ENCODE measurements around the gene CHTF8. TPM values are rescaled to one million over a fixed set of nuclear protein-coding genes. Genes with fewer than 3 reads are reported as not detected.

Gene CHTF8
- total and polyA plus RNA-seq, 12 donors = 17.2 to 80.6 (median 53.6) TPM

GRCh38 chr16:69089091-69089910 is 43.1 kb downstream of the CHTF8 start:
- H3K4me1 ChIP-seq = peaks cover 0 to 33% (median 15%) of the 10 kb centered on the region in 9 donors
- no peaks in the 10 kb centered on the region for H3K9me3 ChIP-seq
- ATAC-seq (peak in 6 of 8 donors; percentile 39 to 61 (median 49)), DNase-seq (no peak)
- H3K27ac ChIP-seq = peak overlapping the region in 5 of 10 donors; percentile 14 to 59 (median 39)
- TF ChIP-seq, protein P1, sequence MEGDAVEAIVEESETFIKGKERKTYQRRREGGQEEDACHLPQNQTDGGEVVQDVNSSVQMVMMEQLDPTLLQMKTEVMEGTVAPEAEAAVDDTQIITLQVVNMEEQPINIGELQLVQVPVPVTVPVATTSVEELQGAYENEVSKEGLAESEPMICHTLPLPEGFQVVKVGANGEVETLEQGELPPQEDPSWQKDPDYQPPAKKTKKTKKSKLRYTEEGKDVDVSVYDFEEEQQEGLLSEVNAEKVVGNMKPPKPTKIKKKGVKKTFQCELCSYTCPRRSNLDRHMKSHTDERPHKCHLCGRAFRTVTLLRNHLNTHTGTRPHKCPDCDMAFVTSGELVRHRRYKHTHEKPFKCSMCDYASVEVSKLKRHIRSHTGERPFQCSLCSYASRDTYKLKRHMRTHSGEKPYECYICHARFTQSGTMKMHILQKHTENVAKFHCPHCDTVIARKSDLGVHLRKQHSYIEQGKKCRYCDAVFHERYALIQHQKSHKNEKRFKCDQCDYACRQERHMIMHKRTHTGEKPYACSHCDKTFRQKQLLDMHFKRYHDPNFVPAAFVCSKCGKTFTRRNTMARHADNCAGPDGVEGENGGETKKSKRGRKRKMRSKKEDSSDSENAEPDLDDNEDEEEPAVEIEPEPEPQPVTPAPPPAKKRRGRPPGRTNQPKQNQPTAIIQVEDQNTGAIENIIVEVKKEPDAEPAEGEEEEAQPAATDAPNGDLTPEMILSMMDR (IDR thresholded peaks at IDR 0.05) = no peak
- H3K36me3 ChIP-seq = peaks cover 0 to 13% (median 0%) of the 10 kb centered on the region in 9 donors
- no peak overlapping the region for H3K4me3 ChIP-seq
- intact Hi-C loops (cut with DNase I) = loop anchor here in 1 of 10 donors (10.0 kb wide), 1 partner anchor 114 kb away; no protein-coding TSS in a partner anchor
- no peaks in the 10 kb centered on the region for H3K27me3 ChIP-seq
- WGBS, 2 donors = 45 to 53% methylated on average over 16 of the region's 16 CpGs

DNA sequence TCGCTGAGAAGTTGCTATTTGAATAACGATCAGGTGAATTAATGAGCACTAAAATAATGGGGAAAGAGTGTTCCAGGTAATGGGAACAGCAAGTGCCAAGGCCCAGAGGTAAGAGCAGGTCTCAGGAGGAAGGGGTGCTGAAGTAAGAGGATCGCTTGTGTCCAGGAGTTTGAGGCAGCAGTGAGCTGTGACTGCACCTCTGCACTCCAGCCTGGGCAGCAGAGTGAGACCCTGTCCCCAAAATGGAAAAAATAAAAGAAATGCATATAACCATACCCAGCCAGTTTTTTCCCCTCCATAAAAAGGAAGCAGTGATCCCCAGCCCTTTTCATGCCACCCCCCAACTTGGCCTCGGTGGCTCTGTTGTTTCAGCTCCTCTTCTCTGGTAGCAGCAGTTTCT is 43.7 kb downstream of the CHTF8 start:
- intact Hi-C loops (cut with DNase I) = loop anchor here in 1 of 10 donors (10.0 kb wide), 1 partner anchor 114 kb away; no protein-coding TSS in a partner anchor
- TF ChIP-seq, protein P1 (IDR thresholded peaks at IDR 0.05) = no peak
- Histone ChIP-seq H3K27ac (peak overlapping the region in 1 of 10 donors; percentile 59), H3K4me1 (peaks cover 0 to 38% (median 15%) of the 10 kb centered on the region in 9 donors), H3K4me3 (no peak overlapping the region), H3K36me3 (peaks cover 0 to 16% (median 0%) of the 10 kb centered on the region in 9 donors), H3K27me3 (no peaks in the 10 kb centered on the region), H3K9me3 (no peaks in the 10 kb centered on the region)
- no peak for ATAC-seq
- no peak for DNase-seq
- WGBS, 2 donors = 83 to 90% methylated on average over 4 of the region's 4 CpGs

GRCh38 chr16:69087161-69087581 is 45.2 kb downstream of the CHTF8 start:
- Histone ChIP-seq H3K4me3 (no peak overlapping the region), H3K36me3 (peaks cover 0 to 20% (median 0%) of the 10 kb centered on the region in 9 donors), H3K27me3 (no peaks in the 10 kb centered on the region), H3K9me3 (no peaks in the 10 kb centered on the region), H3K27ac (no peak overlapping the region), H3K4me1 (peaks cover 0 to 38% (median 15%) of the 10 kb centered on the region in 9 donors)
- TF ChIP-seq, protein P1 (IDR thresholded peaks at IDR 0.05) = no peak
- intact Hi-C loops (cut with DNase I) = loop anchor here in 1 of 10 donors (10.0 kb wide), 1 partner anchor 112 kb away; no protein-coding TSS in a partner anchor
- ATAC-seq = no peak
- no peak for DNase-seq
- 64 to 68% methylated on average over 3 of the region's 3 CpGs for WGBS, 2 donors

DNA sequence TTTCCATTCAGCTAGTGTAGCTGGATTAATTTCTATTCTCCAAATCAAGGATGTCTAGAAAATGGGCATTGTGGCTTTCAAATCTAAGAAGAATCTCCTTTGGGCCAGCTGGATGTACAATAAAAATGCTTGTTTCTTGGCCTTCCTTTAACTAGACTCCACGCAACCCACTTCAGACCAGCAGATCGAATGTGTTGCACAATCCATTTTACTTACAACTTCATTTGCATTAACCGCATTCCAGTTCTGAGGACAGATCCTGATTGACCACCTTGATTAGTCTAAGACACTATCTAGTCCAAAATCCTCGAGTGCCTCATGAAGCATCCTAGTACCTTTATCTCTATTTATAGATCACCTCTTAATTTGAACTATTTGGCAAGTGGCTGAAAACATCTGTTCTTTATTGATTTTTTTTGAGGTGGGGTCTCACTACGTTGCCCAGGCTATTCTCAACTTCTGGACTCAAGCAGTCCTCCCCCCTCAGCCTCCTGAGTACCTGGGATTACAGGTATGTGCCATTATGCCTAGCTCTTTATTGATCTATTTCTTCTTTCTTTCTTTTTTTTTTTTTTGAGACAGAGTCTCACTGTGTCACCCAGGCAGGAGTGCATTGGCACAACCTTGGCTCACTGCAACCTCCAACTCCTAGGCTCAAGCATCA is 47.2 kb downstream of the CHTF8 start:
- no peak for ATAC-seq
- intact Hi-C loops (cut with DNase I) = loop anchor here in 1 of 10 donors (10.0 kb wide), 1 partner anchor 110 kb away; no protein-coding TSS in a partner anchor

More for the DNA sequence above, 47.2 kb downstream of the CHTF8 start:
- no peaks in the 10 kb centered on the region for H3K9me3 ChIP-seq
- no peak overlapping the region for H3K4me3 ChIP-seq
- TF ChIP-seq, protein P1 (IDR thresholded peaks at IDR 0.05) = no peak
- no peak overlapping the region for H3K27ac ChIP-seq
- no peak for DNase-seq
- H3K36me3 ChIP-seq = peaks cover 0 to 20% (median 0%) of the 10 kb centered on the region in 9 donors
- H3K27me3 ChIP-seq = no peaks in the 10 kb centered on the region
- WGBS, 2 donors = 89 to 90% methylated on average over 5 of the region's 5 CpGs
- peaks cover 0 to 34% (median 15%) of the 10 kb centered on the region in 9 donors for H3K4me1 ChIP-seq
